ENCODE measurements around the gene NKD2. TPM values are rescaled to one million over a fixed set of nuclear protein-coding genes. Genes with fewer than 3 reads are reported as not detected.

The NKD2 gene
- total and polyA plus RNA-seq, 2 donors = 5.1 to 12.4 TPM

GRCh38 chr5:1053391-1054017, 44.9 kb downstream of the NKD2 start:
- 97% methylated on average over 32 of the region's 32 CpGs for WGBS
- Histone ChIP-seq H3K9me3 (ENCODE audit: control insufficient read depth in 2 of 2, insufficient read depth in 1 of 2, low read length in 1 of 2) (no peaks in the 10 kb centered on the region), H3K4me3 (ENCODE audit: low read length in 2 of 2) (no peak overlapping the region), H3K27ac (ENCODE audit: low read depth in 1 of 2, low read length in 1 of 2) (no peak overlapping the region), H3K36me3 (ENCODE audit: control insufficient read depth in 2 of 2, insufficient read depth in 2 of 2, low read length in 1 of 2) (peaks cover 55 to 56% of the 10 kb centered on the region in 2 donors), H3K4me1 (ENCODE audit: control insufficient read depth in 2 of 2, insufficient read depth in 2 of 2, low read length in 2 of 2) (no peaks in the 10 kb centered on the region), H3K27me3 (ENCODE audit: control insufficient read depth in 2 of 2, insufficient read depth in 1 of 2, low read length in 1 of 2) (no peaks in the 10 kb centered on the region)
- DNase-seq (ENCODE audit: low read depth in 6 of 9, low spot score in 9 of 9) = no peak

GRCh38 chr5:1054018-1054798, 45.6 kb downstream of the NKD2 start:
- no peak overlapping the region for H3K27ac ChIP-seq (ENCODE audit: low read depth in 1 of 2, low read length in 1 of 2)
- no peaks in the 10 kb centered on the region for H3K9me3 ChIP-seq (ENCODE audit: control insufficient read depth in 2 of 2, insufficient read depth in 1 of 2, low read length in 1 of 2)
- H3K27me3 ChIP-seq (ENCODE audit: control insufficient read depth in 2 of 2, insufficient read depth in 1 of 2, low read length in 1 of 2) = no peaks in the 10 kb centered on the region
- peaks cover 59 to 62% of the 10 kb centered on the region in 2 donors for H3K36me3 ChIP-seq (ENCODE audit: control insufficient read depth in 2 of 2, insufficient read depth in 2 of 2, low read length in 1 of 2)
- H3K4me1 ChIP-seq (ENCODE audit: control insufficient read depth in 2 of 2, insufficient read depth in 2 of 2, low read length in 2 of 2) = no peaks in the 10 kb centered on the region
- 97% methylated on average over 39 of the region's 39 CpGs for WGBS
- DNase-seq (ENCODE audit: low read depth in 6 of 9, low spot score in 9 of 9) = no peak
- H3K4me3 ChIP-seq (ENCODE audit: low read length in 2 of 2) = no peak overlapping the region

GRCh38 chr5:1054799-1055775, 46.5 kb downstream of the NKD2 start:
- 96% methylated on average over 39 of the region's 39 CpGs for WGBS
- H3K4me1 ChIP-seq (ENCODE audit: control insufficient read depth in 2 of 2, insufficient read depth in 2 of 2, low read length in 2 of 2) = no peaks in the 10 kb centered on the region
- no peaks in the 10 kb centered on the region for H3K27me3 ChIP-seq (ENCODE audit: control insufficient read depth in 2 of 2, insufficient read depth in 1 of 2, low read length in 1 of 2)
- H3K27ac ChIP-seq (ENCODE audit: low read depth in 1 of 2, low read length in 1 of 2) = no peak overlapping the region
- H3K36me3 ChIP-seq (ENCODE audit: control insufficient read depth in 2 of 2, insufficient read depth in 2 of 2, low read length in 1 of 2) = peaks cover 68 to 71% of the 10 kb centered on the region in 2 donors
- no peak overlapping the region for H3K4me3 ChIP-seq (ENCODE audit: low read length in 2 of 2)
- DNase-seq (ENCODE audit: low read depth in 6 of 9, low spot score in 9 of 9) = no peak
- H3K9me3 ChIP-seq (ENCODE audit: control insufficient read depth in 2 of 2, insufficient read depth in 1 of 2, low read length in 1 of 2) = no peaks in the 10 kb centered on the region

- H3K4me3 ChIP-seq (ENCODE audit: low read length in 2 of 2) = no peak overlapping the region
- peaks cover 69 to 74% of the 10 kb centered on the region in 2 donors for H3K36me3 ChIP-seq (ENCODE audit: control insufficient read depth in 2 of 2, insufficient read depth in 2 of 2, low read length in 1 of 2)
- no peak overlapping the region for H3K27ac ChIP-seq (ENCODE audit: low read depth in 1 of 2, low read length in 1 of 2)
- no peaks in the 10 kb centered on the region for H3K9me3 ChIP-seq (ENCODE audit: control insufficient read depth in 2 of 2, insufficient read depth in 1 of 2, low read length in 1 of 2)
- H3K27me3 ChIP-seq (ENCODE audit: control insufficient read depth in 2 of 2, insufficient read depth in 1 of 2, low read length in 1 of 2) = no peaks in the 10 kb centered on the region
- DNase-seq (ENCODE audit: low read depth in 6 of 9, low spot score in 9 of 9) = no peak
- 97% methylated on average over 39 of the region's 39 CpGs for WGBS
- H3K4me1 ChIP-seq (ENCODE audit: control insufficient read depth in 2 of 2, insufficient read depth in 2 of 2, low read length in 2 of 2) = no peaks in the 10 kb centered on the region
Measured at GRCh38 chr5:1055896-1056610, 47.5 kb downstream of the NKD2 start.

GRCh38 chr5:1056611-1057484, 48.2 kb downstream of the NKD2 start:
- no peak overlapping the region for H3K4me3 ChIP-seq (ENCODE audit: low read length in 2 of 2)
- H3K9me3 ChIP-seq (ENCODE audit: control insufficient read depth in 2 of 2, insufficient read depth in 1 of 2, low read length in 1 of 2) = peaks cover 0 to under 1% of the 10 kb centered on the region in 2 donors
- DNase-seq (ENCODE audit: low read depth in 6 of 9, low spot score in 9 of 9) = no peak
- no peaks in the 10 kb centered on the region for H3K4me1 ChIP-seq (ENCODE audit: control insufficient read depth in 2 of 2, insufficient read depth in 2 of 2, low read length in 2 of 2)
- no peak overlapping the region for H3K27ac ChIP-seq (ENCODE audit: low read depth in 1 of 2, low read length in 1 of 2)
- WGBS = 96% methylated on average over 27 of the region's 27 CpGs
- H3K27me3 ChIP-seq (ENCODE audit: control insufficient read depth in 2 of 2, insufficient read depth in 1 of 2, low read length in 1 of 2) = no peaks in the 10 kb centered on the region
- peaks cover 64 to 68% of the 10 kb centered on the region in 2 donors for H3K36me3 ChIP-seq (ENCODE audit: control insufficient read depth in 2 of 2, insufficient read depth in 2 of 2, low read length in 1 of 2)

GRCh38 chr5:1057485-1058082, 49.0 kb downstream of the NKD2 start:
- WGBS = 93% methylated on average over 36 of the region's 36 CpGs
- Histone ChIP-seq H3K9me3 (ENCODE audit: control insufficient read depth in 2 of 2, insufficient read depth in 1 of 2, low read length in 1 of 2) (peaks cover 0 to 3% of the 10 kb centered on the region in 2 donors), H3K27ac (ENCODE audit: low read depth in 1 of 2, low read length in 1 of 2) (no peak overlapping the region), H3K4me1 (ENCODE audit: control insufficient read depth in 2 of 2, insufficient read depth in 2 of 2, low read length in 2 of 2) (no peaks in the 10 kb centered on the region), H3K4me3 (ENCODE audit: low read length in 2 of 2) (no peak overlapping the region), H3K36me3 (ENCODE audit: control insufficient read depth in 2 of 2, insufficient read depth in 2 of 2, low read length in 1 of 2) (peaks cover 60 to 68% of the 10 kb centered on the region in 2 donors), H3K27me3 (ENCODE audit: control insufficient read depth in 2 of 2, insufficient read depth in 1 of 2, low read length in 1 of 2) (no peaks in the 10 kb centered on the region)
- DNase-seq (ENCODE audit: low read depth in 6 of 9, low spot score in 9 of 9) = no peak

- 97% methylated on average over 36 of the region's 36 CpGs for WGBS
- Histone ChIP-seq H3K9me3 (ENCODE audit: control insufficient read depth in 2 of 2, insufficient read depth in 1 of 2, low read length in 1 of 2) (peaks cover 0 to 3% of the 10 kb centered on the region in 2 donors), H3K4me3 (ENCODE audit: low read length in 2 of 2) (no peak overlapping the region), H3K27me3 (ENCODE audit: control insufficient read depth in 2 of 2, insufficient read depth in 1 of 2, low read length in 1 of 2) (no peaks in the 10 kb centered on the region), H3K4me1 (ENCODE audit: control insufficient read depth in 2 of 2, insufficient read depth in 2 of 2, low read length in 2 of 2) (no peaks in the 10 kb centered on the region), H3K27ac (ENCODE audit: low read depth in 1 of 2, low read length in 1 of 2) (no peak overlapping the region), H3K36me3 (ENCODE audit: control insufficient read depth in 2 of 2, insufficient read depth in 2 of 2, low read length in 1 of 2) (peaks cover 60 to 69% of the 10 kb centered on the region in 2 donors)
- DNase-seq (ENCODE audit: low read depth in 6 of 9, low spot score in 9 of 9) = no peak
Measured at GRCh38 chr5:1058083-1058945, 49.7 kb downstream of the NKD2 start.
